ENCODE measurements around the gene MPPED1. TPM values are rescaled to one million over a fixed set of nuclear protein-coding genes. Genes with fewer than 3 reads are reported as not detected.

Gene MPPED1
- total RNA-seq, 1 donor from 2014 or later: not detected

- H3K27me3 Mint-ChIP-seq (ENCODE audit: low read depth): peaks cover 23% of the 10 kb centered on the region
These were observed 131.1 kb downstream of the MPPED1 start for GRCh38 chr22:43542681-43543521.

GRCh38 chr22:43543522-43544288 is 131.9 kb downstream of the MPPED1 start:
- Mint-ChIP-seq H3K27ac (ENCODE audit: unreplicated experiment) (no peak overlapping the region), H3K4me1 (ENCODE audit: low read depth) (no peaks in the 10 kb centered on the region), H3K36me3 (ENCODE audit: low read depth) (no peaks in the 10 kb centered on the region), H3K9me3 (ENCODE audit: low read depth) (no peaks in the 10 kb centered on the region), H3K27me3 (ENCODE audit: low read depth) (peaks cover 19% of the 10 kb centered on the region), H3K4me3 (ENCODE audit: unreplicated experiment) (no peak overlapping the region)
- no peak for TF ChIP-seq CTCF (IDR thresholded peaks at IDR 0.05)
- DNase-seq (ENCODE audit: low spot score): no peak

More at GRCh38 chr22:43542681-43543521, 131.1 kb downstream of the MPPED1 start:
- H3K4me1 Mint-ChIP-seq (ENCODE audit: low read depth): no peaks in the 10 kb centered on the region
- H3K9me3 Mint-ChIP-seq (ENCODE audit: low read depth): no peaks in the 10 kb centered on the region
- no peak for TF ChIP-seq CTCF (IDR thresholded peaks at IDR 0.05)
- H3K27ac Mint-ChIP-seq (ENCODE audit: unreplicated experiment): no peak overlapping the region
- DNase-seq (ENCODE audit: low spot score): no peak
- H3K36me3 Mint-ChIP-seq (ENCODE audit: low read depth): no peaks in the 10 kb centered on the region
- H3K4me3 Mint-ChIP-seq (ENCODE audit: unreplicated experiment): no peak overlapping the region

DNA sequence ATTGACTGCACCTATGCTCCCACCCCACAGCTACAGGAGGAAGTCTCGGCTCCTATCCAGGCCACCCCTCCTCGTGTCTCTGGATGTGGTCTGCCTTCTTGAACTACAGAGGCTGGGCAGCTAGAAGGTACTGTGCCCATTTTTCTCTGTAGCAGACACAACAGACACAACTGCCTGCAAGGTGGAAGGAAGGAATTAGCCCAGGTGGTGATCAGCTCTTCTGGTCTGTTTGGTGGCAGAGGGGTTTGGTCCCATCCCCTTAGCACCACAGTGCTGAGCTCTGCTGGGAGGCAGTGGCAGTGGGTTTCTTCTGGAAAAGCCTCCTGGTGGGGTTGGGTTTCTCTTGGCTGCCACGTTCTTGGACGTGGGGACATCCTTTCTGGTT is 132.5 kb downstream of the MPPED1 start:
- no peak for DNase-seq (ENCODE audit: low spot score)
- peaks cover 17% of the 10 kb centered on the region for H3K27me3 Mint-ChIP-seq (ENCODE audit: low read depth)
- no peak overlapping the region for H3K27ac Mint-ChIP-seq (ENCODE audit: unreplicated experiment)
- H3K4me3 Mint-ChIP-seq (ENCODE audit: unreplicated experiment): no peak overlapping the region
- no peaks in the 10 kb centered on the region for H3K36me3 Mint-ChIP-seq (ENCODE audit: low read depth)
- no peaks in the 10 kb centered on the region for H3K9me3 Mint-ChIP-seq (ENCODE audit: low read depth)
- H3K4me1 Mint-ChIP-seq (ENCODE audit: low read depth): no peaks in the 10 kb centered on the region
- no peak for TF ChIP-seq CTCF (IDR thresholded peaks at IDR 0.05)

- Mint-ChIP-seq H3K27me3 (ENCODE audit: low read depth) (peaks cover 21% of the 10 kb centered on the region), H3K9me3 (ENCODE audit: low read depth) (no peaks in the 10 kb centered on the region), H3K4me3 (ENCODE audit: unreplicated experiment) (no peak overlapping the region), H3K36me3 (ENCODE audit: low read depth) (no peaks in the 10 kb centered on the region), H3K27ac (ENCODE audit: unreplicated experiment) (no peak overlapping the region), H3K4me1 (ENCODE audit: low read depth) (no peaks in the 10 kb centered on the region)
- DNase-seq (ENCODE audit: low spot score): no peak
- TF ChIP-seq CTCF (IDR thresholded peaks at IDR 0.05): no peak
These were observed 134.4 kb downstream of the MPPED1 start for GRCh38 chr22:43546186-43546585.

- no peaks in the 10 kb centered on the region for H3K9me3 Mint-ChIP-seq (ENCODE audit: low read depth)
- H3K36me3 Mint-ChIP-seq (ENCODE audit: low read depth): no peaks in the 10 kb centered on the region
- DNase-seq (ENCODE audit: low spot score): no peak
- TF ChIP-seq CTCF (IDR thresholded peaks at IDR 0.05): no peak
- no peak overlapping the region for H3K4me3 Mint-ChIP-seq (ENCODE audit: unreplicated experiment)
- H3K4me1 Mint-ChIP-seq (ENCODE audit: low read depth): no peaks in the 10 kb centered on the region
- peaks cover 8% of the 10 kb centered on the region for H3K27me3 Mint-ChIP-seq (ENCODE audit: low read depth)
- no peak overlapping the region for H3K27ac Mint-ChIP-seq (ENCODE audit: unreplicated experiment)
These were observed 138.3 kb downstream of the MPPED1 start for GRCh38 chr22:43550024-43550620.

Data from chondrocyte (in vitro differentiated cells).